SK-MEL-5 (cell line): ENCODE data around the gene PKP3. TPM values are rescaled to one million over a fixed set of nuclear protein-coding genes. Genes with fewer than 3 reads are reported as not detected.
"Not testable (repeated sequence)": the region's sequence is repeated elsewhere in the genome, so short reads cannot be mapped to it uniquely, and the experiment has no call there.

Source experiments
- DNase-seq: peaks from one replicate; pipeline ENCODE4 v3.0.0-alpha.2; 2016; ENCODE audit warnings: low read depth, low spot score
- in situ Hi-C: cut with HindIII; loops from 2 replicates; pipeline ENCODE4 v1.10.0; 2016; ENCODE audit warnings: low sequenced_read_pairs, high pct_unique_total_duplicates, low pct_unique_long_range_greater_than_20kb
- total RNA-seq: library from RNA; depleted of rRNA; stranded (reverse); fragments of >200 nt; shearing (Covaris generic); gene quantifications from 2 replicates; pipeline ENCODE4 v1.2.3, GENCODE V29; 2014

Gene PKP3
- total RNA-seq, 1 experiment from 2014 or later = not detected

- no peak for DNase-seq
- in situ Hi-C loops = no loop called here
Measured at GRCh38 chr11:403761-404431, 9.9 kb downstream of the PKP3 start.

GRCh38 chr11:404551-405264 lies 10.7 kb downstream of the PKP3 start:
- in situ Hi-C loops = no loop called here
- DNase-seq = no peak

GRCh38 chr11:405323-405953 lies 11.4 kb downstream of the PKP3 start:
- DNase-seq = no peak
- in situ Hi-C loops = no loop called here

GRCh38 chr11:405954-406795 lies 12.2 kb downstream of the PKP3 start:
- in situ Hi-C loops = no loop called here
- no peak for DNase-seq

- in situ Hi-C loops = no loop called here
- peak; percentile 62 for DNase-seq
Measured at GRCh38 chr11:406796-407650, 13.0 kb downstream of the PKP3 start.

- in situ Hi-C loops = no loop called here
- no peak for DNase-seq
Measured at GRCh38 chr11:407651-408123, 13.7 kb downstream of the PKP3 start.

- in situ Hi-C loops = no loop called here
Measured at GRCh38 chr11:408154-409007, 14.4 kb downstream of the PKP3 start.

GRCh38 chr11:409008-409599 lies 15.1 kb downstream of the PKP3 start:
- in situ Hi-C loops = no loop called here
- no peak for DNase-seq

More at GRCh38 chr11:408154-409007, 14.4 kb downstream of the PKP3 start:
- no peak for DNase-seq

GRCh38 chr11:409600-410483 lies 15.8 kb downstream of the PKP3 start:
- DNase-seq = no peak
- in situ Hi-C loops = no loop called here

GRCh38 chr11:410711-411110 lies 16.7 kb downstream of the PKP3 start:
- in situ Hi-C loops, DNase-seq: not testable (repeated sequence)

- in situ Hi-C loops, DNase-seq: not testable (repeated sequence)
Measured at GRCh38 chr11:411520-411919, 17.5 kb downstream of the PKP3 start.

GRCh38 chr11:412641-413119 lies 18.7 kb downstream of the PKP3 start:
- DNase-seq = no peak
- in situ Hi-C loops = no loop called here

- in situ Hi-C loops = no loop called here
- no peak for DNase-seq
Measured at GRCh38 chr11:413120-414081, 19.4 kb downstream of the PKP3 start.

GRCh38 chr11:414318-414857 lies 20.4 kb downstream of the PKP3 start:
- DNase-seq = no peak
- in situ Hi-C loops = no loop called here
